Uterus (tissue), 2 donors: ENCODE measurements around the gene PTGFRN.

Source experiments
- POLR2A ChIP-seq, 2 donors: fragments of 450-650 bp; IDR thresholded peaks; one replicate each; pipeline ENCODE4 v1.6.1; 2016; ENCODE audit warnings: antibody characterized with exemption in 2 of 2, mild to moderate bottlenecking in 1 of 2, moderate library complexity in 1 of 2
- TF ChIP-seq, protein P1 (sequence below), 4 experiments: fragments of 200-600 bp in 2 of 4; fragments of 450-650 bp in 2 of 4; sonication (generic) in 2 of 4; IDR thresholded peaks; one replicate each; pipeline ENCODE4 v1.5.1; 2016 to 2019; ENCODE audit warnings: antibody characterized with exemption in 4 of 4, mild to moderate bottlenecking in 2 of 4, moderate library complexity in 1 of 4

DNA sequence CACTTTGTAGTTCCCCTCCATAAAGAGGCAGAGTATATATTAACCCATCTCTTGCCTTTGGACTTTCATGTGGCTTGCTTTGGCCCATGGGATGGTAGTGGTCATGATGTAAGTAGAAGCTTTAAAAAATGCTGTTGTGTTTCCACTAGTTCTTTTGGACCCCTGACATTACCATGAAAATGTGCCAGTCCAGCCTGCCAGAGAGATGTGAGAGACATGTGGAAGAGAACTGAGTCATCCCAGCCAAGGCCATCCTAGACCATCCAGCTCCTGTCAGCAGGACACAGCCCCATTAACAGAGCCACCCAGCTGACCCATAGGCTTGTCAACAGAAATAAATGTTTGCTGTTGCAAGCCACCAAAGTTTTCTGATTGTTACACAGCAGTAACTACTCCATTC is 87.9 kb downstream of the PTGFRN start:
- TF ChIP-seq, protein P1, sequence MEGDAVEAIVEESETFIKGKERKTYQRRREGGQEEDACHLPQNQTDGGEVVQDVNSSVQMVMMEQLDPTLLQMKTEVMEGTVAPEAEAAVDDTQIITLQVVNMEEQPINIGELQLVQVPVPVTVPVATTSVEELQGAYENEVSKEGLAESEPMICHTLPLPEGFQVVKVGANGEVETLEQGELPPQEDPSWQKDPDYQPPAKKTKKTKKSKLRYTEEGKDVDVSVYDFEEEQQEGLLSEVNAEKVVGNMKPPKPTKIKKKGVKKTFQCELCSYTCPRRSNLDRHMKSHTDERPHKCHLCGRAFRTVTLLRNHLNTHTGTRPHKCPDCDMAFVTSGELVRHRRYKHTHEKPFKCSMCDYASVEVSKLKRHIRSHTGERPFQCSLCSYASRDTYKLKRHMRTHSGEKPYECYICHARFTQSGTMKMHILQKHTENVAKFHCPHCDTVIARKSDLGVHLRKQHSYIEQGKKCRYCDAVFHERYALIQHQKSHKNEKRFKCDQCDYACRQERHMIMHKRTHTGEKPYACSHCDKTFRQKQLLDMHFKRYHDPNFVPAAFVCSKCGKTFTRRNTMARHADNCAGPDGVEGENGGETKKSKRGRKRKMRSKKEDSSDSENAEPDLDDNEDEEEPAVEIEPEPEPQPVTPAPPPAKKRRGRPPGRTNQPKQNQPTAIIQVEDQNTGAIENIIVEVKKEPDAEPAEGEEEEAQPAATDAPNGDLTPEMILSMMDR (IDR thresholded peaks at IDR 0.05): no peak
- TF ChIP-seq POLR2A (IDR thresholded peaks at IDR 0.05): no peak
